Pulmonary artery endothelial cell (primary cell): Measurements from ENCODE around the gene OR1K1. TPM values are rescaled to one million over a fixed set of nuclear protein-coding genes. Genes with fewer than 3 reads are reported as not detected.
"Not testable (repeated sequence)": the region's sequence is repeated elsewhere in the genome, so short reads cannot be mapped to it uniquely, and the experiment has no call there.

Experiments used
- DNase-seq: peaks from one replicate; pipeline ENCODE4 v3.0.0-alpha.2; 2011; ENCODE audit warnings: low read depth, low spot score
- total RNA-seq: library from RNA; depleted of rRNA; stranded (reverse); fragments of >200 nt; gene quantifications from 2 replicates; pipeline ENCODE4 v1.2.3, GENCODE V29; 2014

The OR1K1 gene, protein sequence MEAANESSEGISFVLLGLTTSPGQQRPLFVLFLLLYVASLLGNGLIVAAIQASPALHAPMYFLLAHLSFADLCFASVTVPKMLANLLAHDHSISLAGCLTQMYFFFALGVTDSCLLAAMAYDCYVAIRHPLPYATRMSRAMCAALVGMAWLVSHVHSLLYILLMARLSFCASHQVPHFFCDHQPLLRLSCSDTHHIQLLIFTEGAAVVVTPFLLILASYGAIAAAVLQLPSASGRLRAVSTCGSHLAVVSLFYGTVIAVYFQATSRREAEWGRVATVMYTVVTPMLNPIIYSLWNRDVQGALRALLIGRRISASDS
- not detected in 2 replicates for total RNA-seq

DNA sequence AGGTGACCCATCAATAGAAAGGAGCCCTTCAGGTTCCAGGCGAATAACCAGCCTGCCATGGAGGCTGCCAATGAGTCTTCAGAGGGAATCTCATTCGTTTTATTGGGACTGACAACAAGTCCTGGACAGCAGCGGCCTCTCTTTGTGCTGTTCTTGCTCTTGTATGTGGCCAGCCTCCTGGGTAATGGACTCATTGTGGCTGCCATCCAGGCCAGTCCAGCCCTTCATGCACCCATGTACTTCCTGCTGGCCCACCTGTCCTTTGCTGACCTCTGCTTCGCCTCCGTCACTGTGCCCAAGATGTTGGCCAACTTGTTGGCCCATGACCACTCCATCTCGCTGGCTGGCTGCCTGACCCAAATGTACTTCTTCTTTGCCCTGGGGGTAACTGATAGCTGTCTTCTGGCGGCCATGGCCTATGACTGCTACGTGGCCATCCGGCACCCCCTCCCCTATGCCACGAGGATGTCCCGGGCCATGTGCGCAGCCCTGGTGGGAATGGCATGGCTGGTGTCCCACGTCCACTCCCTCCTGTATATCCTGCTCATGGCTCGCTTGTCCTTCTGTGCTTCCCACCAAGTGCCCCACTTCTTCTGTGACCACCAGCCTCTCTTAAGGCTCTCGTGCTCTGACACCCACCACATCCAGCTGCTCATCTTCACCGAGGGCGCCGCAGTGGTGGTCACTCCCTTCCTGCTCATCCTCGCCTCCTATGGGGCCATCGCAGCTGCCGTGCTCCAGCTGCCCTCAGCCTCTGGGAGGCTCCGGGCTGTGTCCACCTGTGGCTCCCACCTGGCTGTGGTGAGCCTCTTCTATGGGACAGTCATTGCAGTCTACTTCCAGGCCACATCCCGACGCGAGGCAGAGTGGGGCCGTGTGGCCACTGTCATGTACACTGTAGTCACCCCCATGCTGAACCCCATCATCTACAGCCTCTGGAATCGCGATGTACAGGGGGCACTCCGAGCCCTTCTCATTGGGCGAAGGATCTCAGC is at the start of gene OR1K1:
OR1K1 (plus strand) TSS at position 58 of the 995 bp plus-strand sequence; CDS start at position 58, 0 bp downstream.
- no peak for DNase-seq

DNA sequence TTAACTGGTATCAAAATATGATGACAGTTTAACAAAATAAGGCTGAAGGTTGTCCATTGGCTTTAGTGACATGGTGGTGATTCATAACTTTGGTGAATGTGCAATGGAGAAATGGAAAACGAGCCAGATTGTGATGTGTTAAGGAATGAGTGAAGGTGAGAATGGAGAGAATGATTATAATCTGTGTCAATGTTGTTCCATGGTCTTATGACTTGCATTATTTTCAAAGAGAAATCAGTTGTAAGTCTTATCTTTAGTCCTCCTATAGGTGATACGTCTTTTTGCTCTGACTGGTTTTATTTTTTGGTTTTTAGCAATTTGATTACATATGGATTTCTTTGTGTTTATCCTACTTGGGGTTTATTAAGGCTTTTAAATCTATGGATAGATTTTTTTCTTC is 45.1 kb upstream of the OR1K1 start:
- no peak for DNase-seq

DNA sequence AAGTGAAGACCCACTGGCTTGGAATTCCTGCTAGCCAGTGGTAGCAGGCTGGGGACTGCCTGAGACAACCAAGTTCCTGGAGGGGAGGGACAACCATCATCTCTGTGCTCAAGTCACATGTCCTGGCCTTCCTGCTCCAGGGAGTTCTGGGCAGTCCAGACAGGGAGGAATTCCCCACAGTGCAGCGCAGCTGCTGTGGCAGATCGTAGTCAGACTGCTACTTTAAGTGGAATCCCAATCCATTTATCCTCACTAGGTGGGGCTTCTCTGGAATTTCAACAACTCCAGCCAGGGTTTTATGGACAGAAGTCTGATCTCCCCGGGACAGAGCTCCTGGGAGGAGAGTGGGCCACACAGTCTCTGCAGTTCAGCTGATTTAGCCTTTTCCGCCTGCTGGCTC is 32.1 kb upstream of the OR1K1 start:
- DNase-seq: no peak

DNA sequence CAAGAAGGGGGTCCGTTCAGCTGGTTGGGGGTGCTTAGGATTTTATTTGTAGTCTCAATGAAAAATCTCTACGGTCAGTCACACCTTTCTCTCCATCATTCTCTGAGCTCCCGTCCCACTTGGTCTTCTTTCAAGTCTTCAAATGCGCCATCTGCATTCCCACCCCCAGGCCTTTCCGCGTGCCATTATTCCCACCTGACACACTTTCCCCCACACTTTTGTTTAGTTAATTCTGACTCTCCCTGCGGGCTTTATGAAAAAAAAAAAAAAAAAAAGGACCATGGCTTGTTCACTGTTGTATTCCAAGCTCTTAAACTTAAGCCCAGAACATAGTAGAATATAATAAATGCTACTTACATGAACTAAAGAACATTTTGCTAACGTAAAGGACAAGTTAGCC is 22.9 kb upstream of the OR1K1 start:
- no peak for DNase-seq

DNA sequence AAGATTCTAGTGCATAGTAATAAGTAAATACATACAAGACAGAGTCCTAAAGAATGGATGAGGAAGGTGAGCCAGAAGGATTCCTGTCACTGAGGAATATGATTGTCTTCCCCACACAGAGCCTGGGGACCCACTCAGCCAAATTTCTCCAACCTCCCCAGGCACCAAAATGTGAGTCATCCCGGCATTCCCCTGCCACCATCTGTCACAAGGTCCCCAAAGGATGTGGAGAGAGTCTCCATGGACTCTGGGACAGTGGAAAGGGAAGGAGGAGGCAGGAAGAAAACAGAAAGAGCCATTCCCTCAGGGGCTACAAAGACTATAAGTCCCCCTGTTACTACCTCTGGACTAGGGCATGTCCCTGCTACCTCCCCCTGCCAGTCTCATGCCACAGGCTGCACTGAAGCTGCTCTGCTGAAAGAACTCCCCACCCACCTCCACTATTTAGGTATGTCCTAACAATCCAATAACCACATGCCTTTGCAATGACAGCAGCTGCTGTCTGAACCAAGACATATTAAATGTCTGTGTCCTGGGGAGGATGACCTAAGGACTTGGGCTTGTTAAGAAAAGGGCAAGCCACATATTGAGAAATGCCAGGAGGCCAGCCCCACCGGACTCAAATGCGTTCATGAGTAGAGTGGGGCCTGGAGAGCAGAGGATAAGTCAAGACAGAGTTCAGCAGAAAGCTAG is 21.8 kb upstream of the OR1K1 start:
- DNase-seq: no peak

DNA sequence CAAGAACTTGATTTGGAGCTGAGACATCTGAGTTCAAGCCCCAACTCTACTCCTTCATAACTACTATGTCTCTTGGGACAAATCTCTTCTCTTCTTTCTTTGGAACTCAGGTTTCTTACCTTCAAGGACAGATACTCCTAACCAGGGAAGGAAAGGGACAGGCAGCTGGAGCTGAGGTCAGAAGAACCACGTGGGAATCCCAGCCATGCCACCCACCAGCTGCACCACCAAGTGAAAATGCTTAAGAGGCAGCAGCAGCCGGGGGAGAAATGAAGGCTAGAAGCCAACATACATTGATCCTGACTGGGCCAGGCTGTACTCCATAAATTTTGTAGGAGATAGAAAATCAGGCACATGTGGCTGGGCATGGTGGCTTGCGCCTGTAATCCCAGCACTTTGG is 20.7 kb upstream of the OR1K1 start:
- DNase-seq: no peak

DNA sequence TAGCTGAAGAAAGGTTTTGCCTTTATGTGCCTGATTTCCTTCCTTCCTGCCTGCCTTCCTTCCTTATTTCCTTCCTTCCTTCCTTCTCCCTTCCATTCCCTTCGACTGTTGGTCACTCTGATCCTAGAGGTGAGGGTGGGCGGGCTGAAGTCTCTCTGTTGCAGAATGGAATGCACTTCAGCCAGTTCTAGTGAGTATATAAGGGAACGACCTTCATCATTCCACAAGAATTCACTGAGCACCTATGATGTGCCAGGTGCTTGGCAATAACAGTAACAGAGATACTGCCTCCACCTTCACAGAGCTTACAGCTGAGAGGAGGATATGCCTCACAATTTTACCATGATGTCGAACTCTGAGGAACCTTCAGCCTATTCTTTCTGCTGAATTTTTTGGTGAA is 19.9 kb upstream of the OR1K1 start:
- DNase-seq: no peak

DNA sequence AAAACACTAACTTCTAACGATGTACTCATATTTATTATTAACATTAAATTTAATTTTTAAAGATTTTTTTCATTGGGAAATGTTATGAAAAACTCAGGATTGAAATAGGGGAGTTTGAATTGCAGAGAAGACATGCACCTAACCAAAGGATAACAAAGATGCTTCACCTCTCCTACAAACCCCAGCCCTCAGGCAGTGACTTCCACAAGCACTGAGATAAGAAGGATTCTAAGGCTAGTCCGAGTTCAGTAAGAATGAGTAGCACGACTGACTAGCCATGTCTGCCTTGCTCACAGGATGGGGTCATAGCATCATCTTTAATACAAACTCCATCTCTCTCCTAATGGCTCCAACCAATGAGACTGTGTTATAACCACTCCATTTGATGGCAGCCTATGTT is 18.3 kb upstream of the OR1K1 start:
- DNase-seq: no peak

DNA sequence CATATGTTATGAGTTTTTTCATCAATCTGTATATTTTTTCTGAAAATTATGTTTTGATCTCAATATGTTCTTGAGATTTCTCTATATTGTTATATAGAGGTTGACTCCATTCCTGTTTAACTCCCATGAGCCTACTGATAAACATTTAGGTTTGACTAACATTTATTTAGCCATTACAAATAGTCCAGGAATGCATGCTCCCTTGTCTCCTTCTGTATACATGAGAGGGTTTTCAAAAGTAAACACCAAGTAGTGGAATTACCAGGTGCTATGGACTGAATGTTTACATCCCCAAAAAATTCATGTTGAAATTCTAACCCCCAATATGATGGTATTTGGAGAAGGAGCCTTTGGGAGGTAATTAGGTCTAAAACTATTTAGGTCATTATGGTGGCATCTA is 14.7 kb upstream of the OR1K1 start:
- DNase-seq: no peak

DNA sequence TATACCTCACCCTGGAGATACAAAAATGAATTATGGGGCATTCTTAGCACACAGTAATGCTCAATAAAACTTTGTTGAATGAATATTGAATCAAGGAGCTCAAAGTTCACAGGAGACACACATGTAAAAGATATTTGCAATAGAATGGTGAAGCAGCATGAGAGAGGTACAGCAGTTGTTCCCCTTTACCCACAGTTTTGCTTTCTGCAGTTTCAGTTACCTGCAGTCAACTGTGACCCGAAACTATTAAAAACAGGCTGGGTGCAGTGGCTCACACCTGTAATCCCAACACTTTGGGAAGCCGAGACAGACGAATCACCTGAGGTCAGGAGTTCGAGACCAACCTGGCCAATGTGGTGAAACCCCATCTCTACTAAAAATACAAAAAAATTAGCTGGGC is 13.6 kb upstream of the OR1K1 start:
- no peak for DNase-seq

DNA sequence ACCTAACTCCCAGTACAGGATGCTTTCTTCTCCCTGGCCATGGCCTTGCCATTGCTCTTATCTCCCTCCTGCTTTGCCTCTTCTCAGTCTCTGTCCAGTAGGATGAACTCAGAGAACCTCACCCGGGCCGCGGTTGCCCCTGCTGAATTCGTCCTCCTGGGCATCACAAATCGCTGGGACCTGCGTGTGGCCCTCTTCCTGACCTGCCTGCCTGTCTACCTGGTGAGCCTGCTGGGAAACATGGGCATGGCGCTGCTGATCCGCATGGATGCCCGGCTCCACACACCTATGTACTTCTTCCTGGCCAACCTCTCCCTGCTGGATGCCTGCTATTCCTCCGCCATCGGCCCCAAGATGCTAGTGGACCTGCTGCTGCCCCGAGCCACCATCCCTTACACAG is 11.1 kb upstream of the OR1K1 start, which contains the start of gene OR5C1:
OR5C1 (plus strand) TSS at position 103 of the 400 bp plus-strand sequence; CDS start at position 103, 0 bp downstream.
- no peak for DNase-seq

DNA sequence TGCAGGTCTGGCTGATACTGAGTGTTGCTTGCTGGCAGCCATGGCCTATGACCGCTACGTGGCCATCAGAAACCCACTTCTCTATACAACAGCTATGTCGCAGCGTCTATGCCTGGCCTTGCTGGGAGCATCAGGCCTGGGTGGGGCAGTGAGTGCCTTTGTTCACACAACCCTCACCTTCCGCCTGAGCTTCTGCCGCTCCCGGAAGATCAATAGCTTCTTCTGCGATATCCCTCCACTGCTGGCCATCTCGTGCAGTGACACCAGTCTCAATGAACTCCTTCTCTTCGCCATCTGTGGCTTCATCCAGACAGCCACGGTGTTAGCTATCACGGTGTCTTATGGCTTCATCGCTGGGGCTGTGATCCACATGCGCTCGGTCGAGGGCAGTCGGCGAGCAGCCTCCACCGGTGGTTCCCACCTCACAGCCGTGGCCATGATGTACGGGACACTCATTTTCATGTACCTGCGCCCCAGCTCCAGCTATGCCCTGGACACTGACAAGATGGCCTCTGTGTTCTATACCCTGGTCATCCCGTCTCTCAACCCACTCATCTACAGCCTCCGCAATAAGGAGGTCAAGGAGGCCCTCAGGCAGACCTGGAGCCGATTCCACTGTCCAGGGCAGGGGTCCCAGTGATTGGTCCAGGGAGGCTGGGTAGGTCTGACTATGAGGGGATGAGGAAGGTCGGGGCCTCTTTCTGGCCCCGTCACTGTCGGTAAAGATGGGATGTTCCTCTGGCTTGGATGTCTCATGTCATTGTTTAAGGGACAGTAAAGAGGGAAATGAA is 10.5 kb upstream of the OR1K1 start:
- DNase-seq: no peak

DNA sequence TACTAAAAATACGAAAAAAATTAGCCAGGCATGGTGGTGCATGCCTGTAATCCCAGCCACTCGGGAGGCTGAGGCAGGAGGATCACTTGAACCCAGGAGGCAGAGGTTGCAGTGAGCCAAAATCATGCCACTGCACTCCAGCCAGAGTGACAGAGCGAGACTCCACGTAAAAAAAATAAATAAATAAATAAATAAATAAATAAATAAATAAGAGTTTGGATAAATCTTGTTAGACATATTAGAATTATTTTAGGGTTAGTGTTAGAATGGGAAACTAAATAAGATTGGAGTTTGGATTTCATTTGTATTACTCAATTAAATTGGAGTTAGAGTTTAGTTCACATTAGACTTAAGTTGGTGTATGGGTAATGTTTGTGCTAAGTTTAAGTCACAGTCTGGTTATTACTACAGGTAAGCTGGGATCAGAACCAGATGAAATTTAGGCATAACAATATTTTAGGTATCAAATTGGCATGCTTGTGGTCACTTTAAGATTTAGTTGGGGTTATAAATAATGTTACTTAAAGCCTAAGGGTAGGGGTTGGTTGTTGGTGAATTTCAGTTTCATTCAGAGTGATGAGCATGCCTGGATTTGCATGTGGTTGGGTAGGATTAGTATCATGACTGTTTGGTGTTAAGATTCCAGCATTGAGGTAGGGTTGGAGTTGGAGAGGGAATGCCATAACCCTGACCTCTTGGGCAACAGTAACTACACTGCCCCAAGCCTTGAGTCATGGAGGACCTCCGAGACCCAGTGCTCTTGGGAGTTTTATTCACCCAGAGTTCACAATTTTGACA is 7.9 kb upstream of the OR1K1 start:
- no peak for DNase-seq

DNA sequence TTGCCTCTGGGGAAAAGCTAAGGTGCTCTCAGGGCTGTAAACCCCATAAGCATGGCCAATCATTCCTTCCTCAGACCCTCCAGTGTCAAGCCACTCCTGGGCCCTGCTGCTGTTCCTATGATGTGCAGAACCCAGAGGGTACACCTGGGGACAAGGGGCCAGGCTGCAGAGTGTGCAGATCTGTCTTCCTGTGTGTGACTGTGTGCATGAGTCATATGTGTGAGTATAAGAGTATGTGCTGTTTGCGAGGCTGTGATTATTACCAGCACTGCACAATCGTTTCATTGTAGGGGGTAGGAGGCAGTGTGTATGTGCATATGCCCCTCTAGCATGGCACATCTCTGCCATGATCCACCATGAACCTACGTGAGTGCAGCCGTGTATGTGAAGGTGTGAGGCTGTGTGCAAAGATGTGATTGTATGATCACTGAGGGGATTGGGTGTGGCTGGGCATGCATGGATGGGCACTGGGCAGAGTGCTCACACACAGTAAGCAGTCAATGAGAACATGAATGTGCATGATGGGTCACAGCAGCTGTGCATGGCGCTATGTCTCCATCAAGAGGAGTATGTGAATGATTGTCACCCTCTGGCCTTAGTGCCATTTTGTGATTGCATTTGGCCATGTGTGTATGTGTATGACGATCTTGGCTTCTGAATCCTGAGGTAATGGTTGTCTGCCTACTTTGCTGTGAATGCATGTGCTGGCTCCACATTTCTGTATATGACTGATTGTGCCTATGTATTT is 2.4 kb upstream of the OR1K1 start:
- no peak for DNase-seq

DNA sequence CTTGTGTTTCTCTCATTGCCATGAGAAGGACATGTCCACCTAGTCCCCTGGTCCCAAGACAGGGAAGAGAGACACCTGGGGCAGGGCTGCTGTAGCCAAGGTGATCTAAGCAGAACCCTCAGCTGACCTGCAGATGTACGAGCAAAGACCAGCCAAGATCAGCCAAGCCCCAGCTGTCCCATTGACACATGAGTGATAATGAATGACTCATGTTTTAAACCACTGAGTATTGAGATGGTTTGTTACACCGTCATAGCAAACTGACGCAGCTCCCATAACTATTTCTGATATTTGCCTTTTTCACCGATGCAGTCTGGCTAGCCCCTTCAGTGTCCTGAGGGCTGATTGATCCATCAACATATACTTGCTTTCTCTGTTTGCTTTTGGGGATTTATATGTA is 6.7 kb downstream of the OR1K1 start:
- DNase-seq: no peak

DNA sequence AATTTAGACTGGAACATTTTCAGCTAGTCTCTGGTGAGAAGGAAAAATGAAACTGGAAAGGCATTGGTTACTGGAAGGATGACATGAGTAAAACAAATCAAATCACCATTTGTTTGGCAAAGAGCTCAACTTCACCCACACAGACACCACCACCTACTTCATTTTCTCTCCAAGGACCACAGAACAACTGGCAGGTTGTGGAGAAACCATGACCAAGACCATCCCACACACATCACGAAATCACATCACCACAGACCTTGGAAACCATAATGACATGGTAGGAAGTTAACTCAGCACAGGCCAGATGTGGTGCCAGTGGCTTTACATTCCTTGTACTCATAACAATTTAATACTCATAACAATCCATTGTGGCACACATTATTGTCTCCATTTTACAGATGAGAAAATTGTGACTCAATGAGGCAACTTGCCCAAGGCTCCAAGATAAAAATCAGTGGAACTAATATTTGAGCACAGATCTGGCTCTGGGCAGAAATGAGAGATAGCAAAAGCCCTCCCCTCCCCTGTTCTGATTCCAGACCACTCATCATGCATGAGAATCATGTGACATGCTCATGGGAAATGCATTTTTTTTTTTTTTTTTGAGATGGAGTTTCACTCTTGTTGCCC is 7.5 kb downstream of the OR1K1 start:
- DNase-seq: no peak

DNA sequence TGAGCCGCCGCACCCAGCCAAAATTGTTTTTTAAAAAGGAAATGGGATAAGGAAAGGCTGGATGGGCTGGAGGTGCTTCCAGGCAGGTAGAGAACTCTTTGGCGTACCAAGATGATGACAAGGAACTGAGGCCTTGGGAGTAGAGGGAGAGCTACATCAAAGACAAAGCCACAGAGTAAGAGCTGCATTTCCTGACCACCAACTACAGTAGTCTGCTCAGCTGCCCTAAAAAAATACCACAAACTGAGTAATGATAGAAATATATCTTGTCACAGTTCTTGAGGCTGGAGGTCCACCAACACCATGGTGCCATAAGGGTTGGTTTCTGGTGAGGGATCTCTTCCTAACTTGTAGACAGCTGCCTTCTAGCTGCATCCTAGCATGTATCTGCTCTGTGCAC is 8.2 kb downstream of the OR1K1 start:
- no peak for DNase-seq

DNA sequence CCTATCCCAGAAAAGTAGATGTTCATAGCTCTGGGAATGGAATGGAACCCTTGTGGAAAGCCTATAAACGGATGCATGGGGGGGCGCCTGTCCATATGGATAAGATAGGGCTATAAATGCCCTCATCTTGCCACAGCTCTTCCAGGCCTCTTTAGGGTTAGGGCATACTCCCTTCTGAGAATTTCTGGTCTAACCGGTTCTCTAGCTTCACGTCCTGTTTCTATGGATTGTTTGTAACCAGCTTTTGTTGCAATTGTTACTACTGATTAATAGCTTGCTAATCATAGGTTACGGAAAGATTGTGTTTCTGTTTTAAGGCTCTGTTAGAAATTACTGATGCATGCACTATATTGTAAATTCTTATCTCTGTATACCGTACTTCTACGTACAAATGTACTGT is 9.3 kb downstream of the OR1K1 start:
- DNase-seq: not testable (repeated sequence)
